Gastroesophageal sphincter (tissue), 4 donors: ENCODE results near the gene RCHY1. TPM values are rescaled to one million over a fixed set of nuclear protein-coding genes. Genes with fewer than 3 reads are reported as not detected.

ENCODE experiments used
- ATAC-seq: fragments of 150-250 bp; one replicate; pipeline ENCODE4 v1.9.1; 2016; ENCODE audit warnings: mild to moderate bottlenecking, moderate library complexity
- H3K27ac ChIP-seq, 4 donors: fragments of 200-600 bp; sonication (generic) in 3 of 4; 1 replicate in 3 of 4; 2 replicates in 1 of 4; pipeline ENCODE4 v1.5.1; 2016 to 2019
- H3K27me3 ChIP-seq: fragments of 200-600 bp; sonication (generic); one replicate; pipeline ENCODE4 v1.5.1; 2019
- H3K36me3 ChIP-seq, 2 donors: fragments of 200-600 bp; sonication (generic); one replicate each; pipeline ENCODE4 v1.5.1; 2019; ENCODE audit warnings: control low read depth in 1 of 2
- H3K4me1 ChIP-seq, 3 donors: fragments of 200-600 bp; sonication (generic); 1 replicate in 2 of 3; 2 replicates in 1 of 3; pipeline ENCODE4 v1.5.1; 2016 to 2019; ENCODE audit warnings: control low read depth in 2 of 3
- H3K4me3 ChIP-seq, 2 donors: fragments of 200-600 bp; sonication (generic); one replicate each; pipeline ENCODE4 v1.5.1; 2019; ENCODE audit warnings: mild to moderate bottlenecking in 1 of 2, moderate library complexity in 1 of 2
- H3K9me3 ChIP-seq, 3 donors: fragments of 200-600 bp; sonication (generic); one replicate each; pipeline ENCODE4 v1.5.1; 2017 to 2019; ENCODE audit warnings: control low read depth in 2 of 3
- CTCF ChIP-seq, 4 experiments: fragments of 200-600 bp in 2 of 4; fragments of 450-650 bp in 2 of 4; sonication (generic) in 1 of 4; IDR thresholded peaks; one replicate each; pipeline ENCODE4 v1.5.1; 2017 to 2019; ENCODE audit warnings: antibody characterized with exemption in 4 of 4, mild to moderate bottlenecking in 2 of 4, moderate library complexity in 2 of 4
- EP300 ChIP-seq: sonication (generic); formaldehyde crosslinking; IDR thresholded peaks from one replicate; pipeline ENCODE4 v1.6.1; 2017; ENCODE audit warnings: antibody characterized with exemption, mild to moderate bottlenecking
- POLR2A ChIP-seq, 2 donors: fragments of 450-650 bp; IDR thresholded peaks; one replicate each; pipeline ENCODE4 v1.6.1; 2017; ENCODE audit warnings: antibody characterized with exemption in 2 of 2, mild to moderate bottlenecking in 2 of 2, moderate library complexity in 1 of 2
- POLR2AphosphoS5 ChIP-seq: sonication (generic); formaldehyde crosslinking; IDR thresholded peaks from one replicate; pipeline ENCODE4 v1.6.1; 2017; ENCODE audit warnings: antibody characterized with exemption
- WGBS, 2 donors: methylation state at CpG; one replicate each; pipeline ENCODE4 v1.1.5; 2018; ENCODE audit warnings: low coverage in 1 of 2; 5-methylcytosine and 5-hydroxymethylcytosine counted together
- total RNA-seq, 4 donors: library from RNA; depleted of rRNA; stranded (reverse); fragments of >200 nt; gene quantifications; one replicate each; pipeline ENCODE4 v1.1.0, GENCODE V29; 2016

RCHY1 gene
- total RNA-seq, 4 donors from 2014 or later, result 11.3 to 28.6 (median 21.4) TPM

GRCh38 chr4:75470738-75471137, 43.5 kb downstream of the RCHY1 start:
- 82% methylated on average over 1 of the region's 1 CpG; no CpG with 5 or more reads in 1 of the 2 donors for WGBS, 2 donors
- H3K4me1 ChIP-seq, result no peaks in the 10 kb centered on the region
- no peaks in the 10 kb centered on the region for H3K9me3 ChIP-seq
- H3K27me3 ChIP-seq, result no peaks in the 10 kb centered on the region
- no peak overlapping the region for H3K27ac ChIP-seq
- H3K4me3 ChIP-seq, result no peak overlapping the region
- H3K36me3 ChIP-seq, result no peaks in the 10 kb centered on the region
- TF ChIP-seq EP300 (no peak), CTCF (IDR thresholded peaks at IDR 0.05) (no peak)
- no peak for ATAC-seq

GRCh38 chr4:75469896-75470295, 44.3 kb downstream of the RCHY1 start:
- Histone ChIP-seq H3K9me3 (no peaks in the 10 kb centered on the region), H3K27me3 (no peaks in the 10 kb centered on the region), H3K36me3 (no peaks in the 10 kb centered on the region), H3K27ac (no peak overlapping the region), H3K4me1 (no peaks in the 10 kb centered on the region), H3K4me3 (no peak overlapping the region)
- 88 to 94% methylated on average over 1 of the region's 1 CpG for WGBS, 2 donors
- TF ChIP-seq EP300 (no peak), POLR2AphosphoS5 (no peak), CTCF (IDR thresholded peaks at IDR 0.05) (no peak), POLR2A (IDR thresholded peaks at IDR 0.05) (no peak)
- ATAC-seq, result no peak

DNA sequence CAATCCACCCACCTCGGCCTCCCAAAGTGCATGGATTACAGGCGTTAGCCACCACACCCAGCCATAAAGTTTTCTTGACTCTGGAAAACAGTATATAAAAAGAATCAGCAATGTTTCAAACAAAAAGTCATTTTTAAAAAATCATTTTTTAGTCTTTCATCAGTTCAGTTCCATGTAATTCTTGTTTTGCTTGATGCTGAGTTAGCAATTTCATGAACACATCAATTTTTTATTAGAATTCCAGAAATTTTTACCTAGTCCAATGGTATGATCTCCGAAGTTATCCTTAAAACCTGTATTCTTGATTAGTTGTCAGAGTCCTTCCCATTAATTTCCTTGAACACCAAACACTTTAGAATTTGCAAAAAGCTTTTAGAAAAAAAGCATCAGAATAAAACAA, 56.8 kb downstream of the RCHY1 start:
- TF ChIP-seq POLR2A (IDR thresholded peaks at IDR 0.05), result no peak
- WGBS, 2 donors, result 75 to 89% methylated on average over 3 of the region's 3 CpGs
- no peaks in the 10 kb centered on the region for H3K4me1 ChIP-seq

DNA sequence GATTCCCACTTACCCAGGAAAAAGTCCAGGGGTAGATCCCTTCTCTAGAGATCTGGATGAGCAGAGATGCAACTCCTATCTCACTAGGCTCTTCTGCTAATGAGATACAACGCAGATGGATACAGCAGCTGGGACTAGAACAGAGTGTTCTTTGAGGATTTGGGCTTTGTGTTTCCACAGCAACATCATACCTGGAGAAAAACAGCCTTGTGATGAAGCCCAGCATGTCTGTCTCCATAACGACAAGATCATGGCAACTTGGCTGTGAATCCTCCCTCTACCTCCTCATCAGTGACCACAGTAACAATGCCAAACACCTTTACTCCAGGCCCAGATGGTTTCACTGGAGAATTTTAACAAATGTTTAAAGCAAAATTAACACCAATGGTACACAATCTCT, 80.1 kb downstream of the RCHY1 start:
- no peak for TF ChIP-seq POLR2A (IDR thresholded peaks at IDR 0.05)
- no peak for TF ChIP-seq POLR2AphosphoS5
- no peak for TF ChIP-seq EP300
- no peak for TF ChIP-seq CTCF (IDR thresholded peaks at IDR 0.05)
- Histone ChIP-seq H3K4me1 (no peaks in the 10 kb centered on the region), H3K27me3 (peaks cover 4% of the 10 kb centered on the region), H3K4me3 (no peak overlapping the region), H3K36me3 (no peaks in the 10 kb centered on the region), H3K27ac (no peak overlapping the region), H3K9me3 (peaks cover 0 to 17% (median 0%) of the 10 kb centered on the region in 3 donors)
- 43 to 67% methylated on average over 2 of the region's 2 CpGs for WGBS, 2 donors
- no peak for ATAC-seq

More for the DNA sequence above, 56.8 kb downstream of the RCHY1 start:
- ATAC-seq, result no peak
- H3K4me3 ChIP-seq, result no peak overlapping the region
- no peak overlapping the region for H3K27ac ChIP-seq
- H3K36me3 ChIP-seq, result no peaks in the 10 kb centered on the region
- H3K9me3 ChIP-seq, result peaks cover 0 to 2% (median 0%) of the 10 kb centered on the region in 3 donors
- H3K27me3 ChIP-seq, result peaks cover 7% of the 10 kb centered on the region

DNA sequence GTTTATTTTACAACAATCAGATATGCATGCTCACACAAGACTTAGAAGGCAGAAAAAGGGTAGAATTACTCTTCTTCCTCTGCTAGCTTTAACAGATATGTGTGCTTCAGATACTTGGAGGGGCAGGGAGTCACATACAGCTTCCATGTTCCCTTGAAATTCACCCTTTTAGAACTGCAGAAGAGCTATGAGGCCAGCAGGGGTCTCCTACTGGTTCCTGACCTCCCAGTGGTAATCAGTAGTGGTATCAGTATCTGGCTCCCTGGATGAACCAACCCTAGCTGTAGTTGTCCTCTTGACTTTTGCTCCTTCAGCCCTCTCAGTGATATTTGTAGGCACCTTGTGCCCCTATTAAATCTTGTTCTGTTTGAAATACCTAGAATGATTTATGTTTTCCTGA, 81.5 kb downstream of the RCHY1 start:
- Histone ChIP-seq H3K36me3 (no peaks in the 10 kb centered on the region), H3K9me3 (peaks cover 0 to 17% (median 0%) of the 10 kb centered on the region in 3 donors), H3K27ac (no peak overlapping the region), H3K27me3 (peaks cover 4% of the 10 kb centered on the region), H3K4me1 (no peaks in the 10 kb centered on the region), H3K4me3 (no peak overlapping the region)
- ATAC-seq, result no peak
- TF ChIP-seq CTCF (IDR thresholded peaks at IDR 0.05) (no peak), EP300 (no peak), POLR2AphosphoS5 (no peak), POLR2A (IDR thresholded peaks at IDR 0.05) (no peak)

GRCh38 chr4:75429208-75429607, 85.0 kb downstream of the RCHY1 start:
- no peaks in the 10 kb centered on the region for H3K4me1 ChIP-seq
- H3K9me3 ChIP-seq, result no peaks in the 10 kb centered on the region
- WGBS, 2 donors, result 50% methylated on average over 1 of the region's 1 CpG; no CpG with 5 or more reads in 1 of the 2 donors
- H3K27me3 ChIP-seq, result no peaks in the 10 kb centered on the region
- no peak for ATAC-seq
- TF ChIP-seq EP300, result no peak
- H3K27ac ChIP-seq, result no peak overlapping the region
- no peak overlapping the region for H3K4me3 ChIP-seq
- no peaks in the 10 kb centered on the region for H3K36me3 ChIP-seq

Other genes with a start within 250 kb of the RCHY1 start
- 10 to 100 TPM in 3 of 4 donors, 1 to 10 TPM in 1; 8.8 to 37.8 (median 16.2) TPM for gene THAP6, start 70 bp upstream of the RCHY1 start, total RNA-seq
- gene ODAPH, start 41.7 kb upstream of the RCHY1 start, total RNA-seq, result not detected
- gene CDKL2, start 116.1 kb upstream of the RCHY1 start, total RNA-seq, result 1 to 10 TPM; 3.9 to 8.1 (median 6.0) TPM
- gene G3BP2, start 159.0 kb upstream of the RCHY1 start, total RNA-seq, result 100 to 1,000 TPM in 3 of 4 donors, 10 to 100 TPM in 1; 98.6 to 152 (median 129) TPM
- 100 to 1,000 TPM in 1 of 4 donors, 10 to 100 TPM in 3; 74.4 to 111 (median 87.9) TPM for gene USO1, start 210.2 kb upstream of the RCHY1 start, total RNA-seq